ENCODE data around the gene NR4A1. TPM values are rescaled to one million over a fixed set of nuclear protein-coding genes. Genes with fewer than 3 reads are reported as not detected.
A peak's percentile ranks its signal among the peaks of the same experiment; 100 is the strongest.

NR4A1 gene
- total and polyA plus RNA-seq, 9 of the 15 experiments (the other 6 are each of a cell fraction or from before 2014, with no cell fraction given) = 0.07 to 4.7 (median 1.9) TPM; not detected in 1

DNA sequence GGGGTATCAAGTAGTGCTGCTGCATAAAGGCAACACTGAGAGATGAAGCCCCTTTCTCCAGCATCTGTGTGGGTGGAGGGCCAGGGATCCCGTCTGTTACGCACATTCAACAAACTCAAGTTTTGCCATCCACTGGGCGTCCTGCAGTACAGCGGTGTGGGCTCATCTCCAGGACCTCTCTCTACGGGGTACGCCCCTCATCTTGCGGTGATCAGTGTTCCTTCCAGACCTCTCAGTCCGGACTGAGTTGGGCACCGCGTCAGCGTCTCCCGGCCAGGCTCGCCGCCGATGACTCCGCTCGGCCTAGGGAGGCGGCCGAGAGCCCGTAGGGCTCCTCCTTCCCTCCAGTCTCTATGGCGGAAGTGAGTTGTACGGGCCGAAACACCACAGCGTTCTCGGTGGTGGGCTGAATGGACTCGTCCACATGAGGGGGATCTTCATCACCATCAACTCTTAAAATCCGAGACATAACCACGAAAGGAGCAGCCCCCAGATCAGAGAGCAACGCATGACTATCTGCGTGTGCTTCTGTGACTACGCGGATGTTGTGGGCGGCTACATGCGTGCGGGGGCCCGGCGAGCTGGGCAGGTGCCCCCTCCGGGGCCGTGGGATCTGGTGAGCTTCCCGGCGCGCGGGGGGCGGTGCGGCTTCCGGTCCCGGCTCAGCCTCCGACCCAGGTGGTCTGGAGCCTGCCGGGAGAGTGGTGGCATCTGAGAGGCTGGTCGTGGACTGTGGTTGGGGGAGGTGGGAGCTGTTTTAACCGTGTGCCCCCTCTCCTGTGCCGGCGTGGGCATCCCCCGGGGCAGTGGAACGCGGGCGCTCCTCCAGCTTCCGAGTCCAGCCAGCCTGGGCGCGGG, 18.3 kb downstream of the NR4A1 start, which contains the start of gene ATG101 (continued):
- TF ChIP-seq SMC3 (conservative IDR thresholded peaks at IDR 0.05; ENCODE audit: insufficient read depth, low read depth, low read length) (0 out of 2 replicates have a peak, but pooled peaks have one; percentile 10), CTBP1 (IDR thresholded peaks at IDR 0.05; ENCODE audit: borderline replicate concordance) (peak; percentile 68; the same call in 1 of the 2 replicates), NFATC3 (IDR thresholded peaks at IDR 0.05) (peak; percentile 70; the same call in 1 of the 2 replicates), SUPT5H (IDR thresholded peaks at IDR 0.05) (peak; percentile 84), NBN (IDR thresholded peaks at IDR 0.05; ENCODE audit: low read depth) (peak; percentile 82; the same call in 1 of the 2 replicates), MCM2 (IDR thresholded peaks at IDR 0.05; ENCODE audit: low read depth) (no peak), ZNF143 (CRISPR knock-in tag; IDR thresholded peaks at IDR 0.05) (no peak), ETV5 (CRISPR knock-in tag; IDR thresholded peaks at IDR 0.05; ENCODE audit: low read depth) (peak; percentile 95), CAMTA2 (CRISPR knock-in tag; conservative IDR thresholded peaks at IDR 0.05) (0 out of 2 replicates have a peak, but pooled peaks have one; percentile 24), HDAC2 (IDR thresholded peaks at IDR 0.05) (peak; percentile 87), PPARD (CRISPR knock-in tag; IDR thresholded peaks at IDR 0.05) (no peak), MYBL2 (IDR thresholded peaks at IDR 0.05; ENCODE audit: low read depth) (no peak), MYBL2 (CRISPR knock-in tag; IDR thresholded peaks at IDR 0.05; ENCODE audit: borderline replicate concordance) (no peak), CBX2 (IDR thresholded peaks at IDR 0.05; ENCODE audit: insufficient read depth, low read length, poor library complexity, severe bottlenecking) (no peak)
- TF ChIP-seq, protein P1, sequence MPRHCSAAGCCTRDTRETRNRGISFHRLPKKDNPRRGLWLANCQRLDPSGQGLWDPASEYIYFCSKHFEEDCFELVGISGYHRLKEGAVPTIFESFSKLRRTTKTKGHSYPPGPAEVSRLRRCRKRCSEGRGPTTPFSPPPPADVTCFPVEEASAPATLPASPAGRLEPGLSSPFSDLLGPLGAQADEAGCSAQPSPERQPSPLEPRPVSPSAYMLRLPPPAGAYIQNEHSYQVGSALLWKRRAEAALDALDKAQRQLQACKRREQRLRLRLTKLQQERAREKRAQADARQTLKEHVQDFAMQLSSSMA (CRISPR knock-in tag; IDR thresholded peaks at IDR 0.05) = no peak
- TF ChIP-seq, protein P2, sequence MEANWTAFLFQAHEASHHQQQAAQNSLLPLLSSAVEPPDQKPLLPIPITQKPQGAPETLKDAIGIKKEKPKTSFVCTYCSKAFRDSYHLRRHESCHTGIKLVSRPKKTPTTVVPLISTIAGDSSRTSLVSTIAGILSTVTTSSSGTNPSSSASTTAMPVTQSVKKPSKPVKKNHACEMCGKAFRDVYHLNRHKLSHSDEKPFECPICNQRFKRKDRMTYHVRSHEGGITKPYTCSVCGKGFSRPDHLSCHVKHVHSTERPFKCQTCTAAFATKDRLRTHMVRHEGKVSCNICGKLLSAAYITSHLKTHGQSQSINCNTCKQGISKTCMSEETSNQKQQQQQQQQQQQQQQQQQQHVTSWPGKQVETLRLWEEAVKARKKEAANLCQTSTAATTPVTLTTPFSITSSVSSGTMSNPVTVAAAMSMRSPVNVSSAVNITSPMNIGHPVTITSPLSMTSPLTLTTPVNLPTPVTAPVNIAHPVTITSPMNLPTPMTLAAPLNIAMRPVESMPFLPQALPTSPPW (CRISPR knock-in tag; IDR thresholded peaks at IDR 0.05) = peak; percentile 82
- TF ChIP-seq, protein P3, sequence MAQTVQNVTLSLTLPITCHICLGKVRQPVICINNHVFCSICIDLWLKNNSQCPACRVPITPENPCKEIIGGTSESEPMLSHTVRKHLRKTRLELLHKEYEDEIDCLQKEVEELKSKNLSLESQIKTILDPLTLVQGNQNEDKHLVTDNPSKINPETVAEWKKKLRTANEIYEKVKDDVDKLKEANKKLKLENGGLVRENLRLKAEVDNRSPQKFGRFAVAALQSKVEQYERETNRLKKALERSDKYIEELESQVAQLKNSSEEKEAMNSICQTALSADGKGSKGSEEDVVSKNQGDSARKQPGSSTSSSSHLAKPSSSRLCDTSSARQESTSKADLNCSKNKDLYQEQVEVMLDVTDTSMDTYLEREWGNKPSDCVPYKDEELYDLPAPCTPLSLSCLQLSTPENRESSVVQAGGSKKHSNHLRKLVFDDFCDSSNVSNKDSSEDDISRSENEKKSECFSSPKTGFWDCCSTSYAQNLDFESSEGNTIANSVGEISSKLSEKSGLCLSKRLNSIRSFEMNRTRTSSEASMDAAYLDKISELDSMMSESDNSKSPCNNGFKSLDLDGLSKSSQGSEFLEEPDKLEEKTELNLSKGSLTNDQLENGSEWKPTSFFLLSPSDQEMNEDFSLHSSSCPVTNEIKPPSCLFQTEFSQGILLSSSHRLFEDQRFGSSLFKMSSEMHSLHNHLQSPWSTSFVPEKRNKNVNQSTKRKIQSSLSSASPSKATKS (CRISPR knock-in tag; IDR thresholded peaks at IDR 0.05) = no peak
- TF ChIP-seq, protein P4, sequence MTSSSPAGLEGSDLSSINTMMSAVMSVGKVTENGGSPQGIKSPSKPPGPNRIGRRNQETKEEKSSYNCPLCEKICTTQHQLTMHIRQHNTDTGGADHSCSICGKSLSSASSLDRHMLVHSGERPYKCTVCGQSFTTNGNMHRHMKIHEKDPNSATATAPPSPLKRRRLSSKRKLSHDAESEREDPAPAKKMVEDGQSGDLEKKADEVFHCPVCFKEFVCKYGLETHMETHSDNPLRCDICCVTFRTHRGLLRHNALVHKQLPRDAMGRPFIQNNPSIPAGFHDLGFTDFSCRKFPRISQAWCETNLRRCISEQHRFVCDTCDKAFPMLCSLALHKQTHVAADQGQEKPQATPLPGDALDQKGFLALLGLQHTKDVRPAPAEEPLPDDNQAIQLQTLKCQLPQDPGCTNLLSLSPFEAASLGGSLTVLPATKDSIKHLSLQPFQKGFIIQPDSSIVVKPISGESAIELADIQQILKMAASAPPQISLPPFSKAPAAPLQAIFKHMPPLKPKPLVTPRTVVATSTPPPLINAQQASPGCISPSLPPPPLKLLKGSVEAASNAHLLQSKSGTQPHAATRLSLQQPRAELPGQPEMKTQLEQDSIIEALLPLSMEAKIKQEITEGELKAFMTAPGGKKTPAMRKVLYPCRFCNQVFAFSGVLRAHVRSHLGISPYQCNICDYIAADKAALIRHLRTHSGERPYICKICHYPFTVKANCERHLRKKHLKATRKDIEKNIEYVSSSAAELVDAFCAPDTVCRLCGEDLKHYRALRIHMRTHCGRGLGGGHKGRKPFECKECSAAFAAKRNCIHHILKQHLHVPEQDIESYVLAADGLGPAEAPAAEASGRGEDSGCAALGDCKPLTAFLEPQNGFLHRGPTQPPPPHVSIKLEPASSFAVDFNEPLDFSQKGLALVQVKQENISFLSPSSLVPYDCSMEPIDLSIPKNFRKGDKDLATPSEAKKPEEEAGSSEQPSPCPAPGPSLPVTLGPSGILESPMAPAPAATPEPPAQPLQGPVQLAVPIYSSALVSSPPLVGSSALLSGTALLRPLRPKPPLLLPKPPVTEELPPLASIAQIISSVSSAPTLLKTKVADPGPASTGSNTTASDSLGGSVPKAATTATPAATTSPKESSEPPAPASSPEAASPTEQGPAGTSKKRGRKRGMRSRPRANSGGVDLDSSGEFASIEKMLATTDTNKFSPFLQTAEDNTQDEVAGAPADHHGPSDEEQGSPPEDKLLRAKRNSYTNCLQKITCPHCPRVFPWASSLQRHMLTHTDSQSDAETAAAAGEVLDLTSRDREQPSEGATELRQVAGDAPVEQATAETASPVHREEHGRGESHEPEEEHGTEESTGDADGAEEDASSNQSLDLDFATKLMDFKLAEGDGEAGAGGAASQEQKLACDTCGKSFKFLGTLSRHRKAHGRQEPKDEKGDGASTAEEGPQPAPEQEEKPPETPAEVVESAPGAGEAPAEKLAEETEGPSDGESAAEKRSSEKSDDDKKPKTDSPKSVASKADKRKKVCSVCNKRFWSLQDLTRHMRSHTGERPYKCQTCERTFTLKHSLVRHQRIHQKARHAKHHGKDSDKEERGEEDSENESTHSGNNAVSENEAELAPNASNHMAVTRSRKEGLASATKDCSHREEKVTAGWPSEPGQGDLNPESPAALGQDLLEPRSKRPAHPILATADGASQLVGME (CRISPR knock-in tag; IDR thresholded peaks at IDR 0.05) = no peak

Measured in K562 (cell line).